Medulla oblongata (tissue), 1 donor: ENCODE measurements around the gene ELMO1.
"Not testable (repeated sequence)": the region's sequence is repeated elsewhere in the genome, so short reads cannot be mapped to it uniquely, and the experiment has no call there.

ENCODE experiments used
- DNase-seq: peaks from one replicate; pipeline ENCODE4 v3.0.0-alpha.2; 2015; ENCODE audit errors: extremely low spot score

The ELMO1 gene

GRCh38 chr7:36979810-36980248 is 468.8 kb downstream of the ELMO1 start:
- no peak for DNase-seq

GRCh38 chr7:36978461-36978860 is 470.2 kb downstream of the ELMO1 start:
- no peak for DNase-seq

GRCh38 chr7:36977878-36978277 is 470.8 kb downstream of the ELMO1 start:
- DNase-seq, result no peak

- not testable (repeated sequence) for DNase-seq
These were observed 475.1 kb downstream of the ELMO1 start for GRCh38 chr7:36973534-36973933.

GRCh38 chr7:36972140-36972518 is 476.5 kb downstream of the ELMO1 start:
- DNase-seq, result no peak

- DNase-seq, result no peak
These were observed 477.0 kb downstream of the ELMO1 start for GRCh38 chr7:36971515-36972139.

GRCh38 chr7:36970551-36971514 is 477.8 kb downstream of the ELMO1 start:
- no peak for DNase-seq

- peak; percentile 47 for DNase-seq
These were observed 479.3 kb downstream of the ELMO1 start for GRCh38 chr7:36969376-36969775.

- DNase-seq, result peak; percentile 86
These were observed 481.3 kb downstream of the ELMO1 start for GRCh38 chr7:36967387-36967786.

GRCh38 chr7:36966636-36967035 is 482.0 kb downstream of the ELMO1 start:
- no peak for DNase-seq

GRCh38 chr7:36966039-36966438 is 482.6 kb downstream of the ELMO1 start:
- no peak for DNase-seq

GRCh38 chr7:36965625-36966024 is 483.0 kb downstream of the ELMO1 start:
- DNase-seq, result no peak

- no peak for DNase-seq
These were observed 484.4 kb downstream of the ELMO1 start for GRCh38 chr7:36964297-36964696.

- DNase-seq, result no peak
These were observed 486.3 kb downstream of the ELMO1 start for GRCh38 chr7:36962367-36962766.

- DNase-seq, result no peak
These were observed 487.0 kb downstream of the ELMO1 start for GRCh38 chr7:36961693-36962092.

- no peak for DNase-seq
These were observed 487.6 kb downstream of the ELMO1 start for GRCh38 chr7:36961097-36961496.

- no peak for DNase-seq
These were observed 488.6 kb downstream of the ELMO1 start for GRCh38 chr7:36960105-36960504.

GRCh38 chr7:36958111-36958733 is 490.4 kb downstream of the ELMO1 start:
- no peak for DNase-seq

GRCh38 chr7:36957620-36958019 is 491.0 kb downstream of the ELMO1 start:
- DNase-seq, result no peak

GRCh38 chr7:36956814-36957213 is 491.9 kb downstream of the ELMO1 start:
- no peak for DNase-seq

GRCh38 chr7:36955456-36956129 is 493.1 kb downstream of the ELMO1 start:
- DNase-seq, result no peak

GRCh38 chr7:36951257-36951697 is 497.4 kb downstream of the ELMO1 start:
- peak; percentile 50 for DNase-seq
